HepG2 (cell line): ENCODE results near the gene R3HCC1L.
"Not testable (repeated sequence)": the region's sequence is repeated elsewhere in the genome, so short reads cannot be mapped to it uniquely, and the experiment has no call there.

Source experiments
- ERF ChIP-seq: IDR thresholded peaks from 2 replicates; pipeline ENCODE4 v1.6.1; 2018; ENCODE audit warnings: missing biosample characterization, missing genetic modification reagents
- EZH2 ChIP-seq: conservative IDR thresholded peaks from 2 replicates; pipeline ENCODE4 v1.6.1; 2012; ENCODE audit warnings: mild to moderate bottlenecking, low read depth, low read length, moderate library complexity
- GABPA ChIP-seq, 2 experiments: IDR thresholded peaks; 2 replicates each; pipeline ENCODE4 v1.6.1; 2011 to 2016; ENCODE audit warnings: low read depth in 2 of 2, low read length in 1 of 2, missing biosample characterization in 1 of 2, missing genetic modification characterization in 1 of 2
- GATA4 ChIP-seq: sonication (generic); IDR thresholded peaks from 2 replicates; pipeline ENCODE4 v1.6.1; 2016; ENCODE audit warnings: antibody characterized with exemption, low read depth, borderline replicate concordance
- HNRNPK ChIP-seq: fragments of 200-400 bp; formaldehyde crosslinking; IDR thresholded peaks from 2 replicates; pipeline ENCODE4 v1.6.1; 2018; ENCODE audit warnings: low read length, low read depth, moderate library complexity, mild to moderate bottlenecking; ENCODE audit not compliant: poor library complexity, severe bottlenecking
- KDM2A ChIP-seq: sonication (generic); formaldehyde crosslinking; IDR thresholded peaks from 2 replicates; pipeline ENCODE4 v1.4.0; 2020; ENCODE audit warnings: low read depth, missing genetic modification reagents, borderline replicate concordance
- RAD21 ChIP-seq: fragments of 450-650 bp; formaldehyde crosslinking; IDR thresholded peaks from 2 replicates; pipeline ENCODE4 v1.5.0; 2020; ENCODE audit warnings: mild to moderate bottlenecking
- YEATS2 ChIP-seq: sonication (generic); formaldehyde crosslinking; IDR thresholded peaks from 2 replicates; pipeline ENCODE4 v1.4.0; 2020; ENCODE audit warnings: missing genetic modification reagents, borderline replicate concordance
- ZBTB40 ChIP-seq, 2 experiments: fragments of 450-650 bp in 1 of 2; sonication (generic) in 1 of 2; formaldehyde crosslinking in 1 of 2; IDR thresholded peaks; 2 replicates each; pipeline versions ENCODE4 v1.6.1 to v1.8.0; 2016 to 2022; ENCODE audit warnings: antibody characterized with exemption in 1 of 2, mild to moderate bottlenecking in 1 of 2, missing genetic modification reagents in 1 of 2
- ZNF530 ChIP-seq: sonication (generic); formaldehyde crosslinking; IDR thresholded peaks from 2 replicates; pipeline ENCODE4 v1.5.0; 2020; ENCODE audit warnings: low read depth, mild to moderate bottlenecking, missing genetic modification reagents
- TF ChIP-seq, protein P1 (sequence below): sonication (generic); formaldehyde crosslinking; IDR thresholded peaks from 2 replicates; pipeline ENCODE4 v1.5.0; 2020; ENCODE audit warnings: missing genetic modification reagents

DNA sequence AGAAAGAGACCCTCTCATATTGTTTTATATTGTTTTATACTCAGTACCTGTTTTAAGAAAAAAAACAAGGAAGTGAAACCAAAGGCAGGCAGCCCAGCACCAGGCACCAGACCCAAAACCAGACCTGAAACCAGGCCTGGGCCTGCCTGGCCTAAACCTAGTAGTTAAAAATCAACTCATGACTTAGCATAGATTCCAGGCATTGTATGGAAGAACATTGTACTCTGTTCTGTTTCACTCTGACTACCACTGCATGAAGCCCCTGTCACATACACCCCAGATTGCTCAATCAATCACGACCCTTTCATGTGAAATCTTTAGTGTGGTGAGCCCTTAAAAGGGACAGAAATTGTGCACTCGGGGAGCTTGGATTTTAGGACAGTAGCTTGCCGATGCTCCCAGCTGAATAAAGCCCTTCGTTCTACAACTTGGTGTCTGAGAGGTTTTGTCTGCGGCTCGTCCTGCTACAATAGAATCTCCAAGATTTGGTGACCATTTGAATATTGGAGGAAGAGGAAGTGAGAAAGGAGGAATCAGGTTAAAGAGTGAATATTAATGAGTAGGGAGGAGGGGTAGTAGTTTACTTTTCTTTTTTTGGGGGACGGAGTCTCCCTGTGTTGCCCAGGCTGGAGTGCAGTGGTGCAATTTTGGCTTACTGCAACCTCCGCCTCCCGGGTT, 1.2 kb upstream of the R3HCC1L start:
- not testable (repeated sequence) for TF ChIP-seq GABPA (IDR thresholded peaks at IDR 0.05; ENCODE audit: low read depth, low read length); GABPA (CRISPR knock-in tag; IDR thresholded peaks at IDR 0.05; ENCODE audit: low read depth); EZH2; GATA4; ZBTB40 (IDR thresholded peaks at IDR 0.05); ZBTB40 (CRISPR knock-in tag; IDR thresholded peaks at IDR 0.05); YEATS2; RAD21 (CRISPR knock-in tag); KDM2A; ERF; HNRNPK; ZNF530 (CRISPR knock-in tag)
- TF ChIP-seq, protein P1, sequence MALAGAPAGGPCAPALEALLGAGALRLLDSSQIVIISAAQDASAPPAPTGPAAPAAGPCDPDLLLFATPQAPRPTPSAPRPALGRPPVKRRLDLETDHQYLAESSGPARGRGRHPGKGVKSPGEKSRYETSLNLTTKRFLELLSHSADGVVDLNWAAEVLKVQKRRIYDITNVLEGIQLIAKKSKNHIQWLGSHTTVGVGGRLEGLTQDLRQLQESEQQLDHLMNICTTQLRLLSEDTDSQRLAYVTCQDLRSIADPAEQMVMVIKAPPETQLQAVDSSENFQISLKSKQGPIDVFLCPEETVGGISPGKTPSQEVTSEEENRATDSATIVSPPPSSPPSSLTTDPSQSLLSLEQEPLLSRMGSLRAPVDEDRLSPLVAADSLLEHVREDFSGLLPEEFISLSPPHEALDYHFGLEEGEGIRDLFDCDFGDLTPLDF (CRISPR knock-in tag) = not testable (repeated sequence)
